GM12892 (cell line): ENCODE data around the gene TMEM91.

Source experiments
- DNase-seq: peaks from one replicate; pipeline ENCODE4 v3.0.0; 2011; ENCODE audit not compliant: insufficient read length
- FAIRE-seq: peaks from 2 replicates; lab custom pipeline; 2011; peaks lifted over from hg19 to GRCh38; lab: Jason Lieb, UNC
- POLR2A ChIP-seq: IDR thresholded peaks from 2 replicates; pipeline ENCODE4 v1.6.1; 2011; ENCODE audit warnings: low read depth, low read length, control low read depth
- POLR2AphosphoS5 ChIP-seq: IDR thresholded peaks from 2 replicates; pipeline ENCODE4 v1.6.1; 2011; ENCODE audit warnings: low read depth, low read length, control low read depth
- TAF1 ChIP-seq: IDR thresholded peaks from 2 replicates; pipeline ENCODE4 v1.6.1; 2011; ENCODE audit warnings: low read depth, mild to moderate bottlenecking, control low read depth, low read length, borderline replicate concordance

Gene TMEM91

DNA sequence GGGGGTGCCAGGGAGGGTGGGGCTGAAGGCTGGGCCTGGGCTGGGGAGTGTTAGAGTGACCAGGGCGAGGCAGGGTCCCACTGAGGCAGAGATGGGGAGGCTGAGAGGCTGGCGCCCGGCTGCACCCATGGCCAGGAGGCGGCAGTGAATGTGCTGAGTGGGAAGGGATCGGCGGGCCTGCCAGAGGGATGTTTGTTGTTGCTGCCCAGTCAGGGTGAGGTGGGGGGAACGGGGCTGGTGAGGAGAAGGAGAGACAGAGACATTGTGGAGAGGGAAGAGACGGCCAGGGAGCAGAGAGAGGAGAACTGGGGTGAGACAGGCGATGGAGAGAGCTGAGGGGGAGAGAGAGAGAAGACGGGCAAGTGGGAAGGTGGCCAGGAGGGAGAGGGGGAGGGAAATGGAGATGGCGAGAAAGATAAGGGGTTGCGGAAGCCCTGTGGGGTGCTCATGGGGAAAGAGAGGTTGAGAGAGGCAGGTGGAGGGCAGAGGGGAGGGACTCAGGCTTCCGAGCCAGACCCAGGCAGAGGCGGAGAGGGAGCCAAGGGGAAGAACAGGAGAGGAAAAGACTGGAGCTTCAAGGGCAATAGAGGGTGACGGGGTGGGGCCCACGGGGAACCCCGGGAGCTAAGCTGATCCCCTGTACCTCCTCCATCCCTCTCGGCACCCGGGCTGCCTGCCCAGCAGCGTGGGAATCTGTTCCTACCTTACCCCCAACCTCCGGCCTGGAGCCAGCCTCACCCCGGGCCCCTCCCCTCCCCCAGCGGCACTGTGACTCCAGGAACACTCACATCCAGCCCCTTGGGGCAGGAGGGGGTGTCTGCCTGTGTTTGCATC is 51.5 kb downstream of the TMEM91 start:
- no peak for TF ChIP-seq POLR2A
- no peak for FAIRE-seq

DNA sequence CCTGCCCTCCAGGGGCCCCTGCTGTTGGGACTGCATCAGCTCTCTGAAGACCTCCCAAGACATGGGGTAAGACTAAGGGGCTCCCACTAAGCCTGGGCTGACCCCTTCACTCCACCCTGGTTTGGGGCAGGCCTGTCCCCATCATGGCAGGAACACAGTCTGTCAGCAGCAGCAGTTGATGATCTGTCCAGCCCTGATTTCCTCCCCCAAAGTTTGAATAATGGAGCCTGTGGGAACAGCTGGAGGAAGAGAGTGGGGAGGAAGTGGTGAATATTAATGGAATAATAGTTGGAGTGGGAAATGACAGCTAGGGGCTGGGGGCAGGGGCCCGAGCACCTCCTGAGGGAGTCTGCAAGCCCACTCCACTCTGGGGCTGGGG is 52.1 kb downstream of the TMEM91 start:
- DNase-seq (no peak), FAIRE-seq (no peak)
- TF ChIP-seq POLR2A (no peak), TAF1 (no peak), POLR2AphosphoS5 (no peak)

More for the DNA sequence above, 51.5 kb downstream of the TMEM91 start:
- DNase-seq, result no peak

GRCh38 chr19:41430922-41431321 is 54.6 kb downstream of the TMEM91 start:
- FAIRE-seq (no peak), DNase-seq (no peak)
- no peak for TF ChIP-seq POLR2AphosphoS5
- no peak for TF ChIP-seq TAF1
- no peak for TF ChIP-seq POLR2A

GRCh38 chr19:41431426-41432386 is 55.4 kb downstream of the TMEM91 start:
- no peak for FAIRE-seq
- TF ChIP-seq POLR2A (no peak), POLR2AphosphoS5 (no peak), TAF1 (no peak)
- no peak for DNase-seq

DNA sequence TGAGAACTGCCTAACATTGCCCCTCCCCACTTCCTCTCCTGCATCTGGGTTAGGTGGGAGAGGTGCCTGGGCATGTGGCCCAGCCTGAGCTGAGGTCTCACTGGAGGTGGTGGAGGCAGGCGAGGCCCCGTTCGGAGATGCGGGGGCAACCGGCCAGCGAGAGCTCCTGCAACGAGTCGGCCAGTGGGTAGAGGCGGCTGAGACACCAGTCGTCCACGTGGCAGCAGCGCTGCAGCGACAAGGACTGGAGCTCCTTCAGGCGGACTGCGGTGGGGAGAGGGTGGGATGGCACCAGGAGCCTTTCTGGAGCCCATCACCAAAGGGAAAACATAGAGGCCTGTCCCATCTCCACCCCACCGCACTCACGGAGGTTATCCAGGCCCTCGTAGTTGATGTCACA is 56.8 kb downstream of the TMEM91 start:
- no peak for DNase-seq
- TF ChIP-seq POLR2AphosphoS5 (no peak; the same call in 1 of the 2 replicates), POLR2A (no peak), TAF1 (no peak)
- no peak for FAIRE-seq
